GM19099 (cell line): ENCODE data around the gene CNN3.

Source experiments
- POLR2A ChIP-seq: IDR thresholded peaks from 3 replicates; pipeline ENCODE4 v1.6.1; 2011; ENCODE audit warnings: low read depth; ENCODE audit not compliant: insufficient read length; ENCODE audit errors: extremely low read depth

CNN3 gene

DNA sequence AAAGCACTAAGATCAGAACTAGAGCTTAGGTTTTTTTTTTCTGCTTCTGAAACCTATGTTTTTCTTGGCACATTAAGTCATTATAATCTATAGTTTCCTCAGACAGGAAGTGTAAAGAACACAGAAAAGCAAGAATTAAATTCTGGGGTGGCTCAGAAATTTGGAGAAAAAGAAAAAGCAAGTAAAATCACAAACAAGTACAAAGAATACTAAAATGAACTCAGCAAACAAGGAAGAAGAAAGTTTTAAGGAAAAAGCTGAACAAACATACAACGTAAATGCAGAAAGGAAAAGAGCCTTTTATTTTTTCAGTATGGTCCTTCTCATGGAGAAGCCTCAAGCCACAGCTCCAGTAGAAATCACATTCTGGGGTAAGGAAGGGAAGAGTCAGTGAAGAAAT lies 8.6 kb upstream of the CNN3 start:
- no peak for TF ChIP-seq POLR2A

DNA sequence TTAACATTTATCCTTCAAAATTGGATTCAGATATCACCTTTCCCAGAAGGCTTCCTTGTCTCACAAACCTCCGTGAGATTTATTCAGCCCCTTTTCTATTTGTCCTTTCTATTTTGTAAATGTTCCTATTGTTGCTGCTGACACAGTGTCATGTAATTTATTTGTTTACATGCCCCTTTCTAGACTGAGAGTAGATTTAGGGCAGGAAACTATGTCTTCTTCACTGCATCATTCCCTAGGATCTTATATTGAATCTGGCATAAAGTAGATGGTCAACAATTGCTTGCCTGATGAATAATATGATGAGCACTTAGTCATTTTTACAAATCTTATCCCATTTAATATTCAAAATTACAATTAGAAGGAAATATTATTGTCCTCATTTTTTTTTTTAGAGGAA lies 8.1 kb upstream of the CNN3 start:
- TF ChIP-seq POLR2A = no peak

DNA sequence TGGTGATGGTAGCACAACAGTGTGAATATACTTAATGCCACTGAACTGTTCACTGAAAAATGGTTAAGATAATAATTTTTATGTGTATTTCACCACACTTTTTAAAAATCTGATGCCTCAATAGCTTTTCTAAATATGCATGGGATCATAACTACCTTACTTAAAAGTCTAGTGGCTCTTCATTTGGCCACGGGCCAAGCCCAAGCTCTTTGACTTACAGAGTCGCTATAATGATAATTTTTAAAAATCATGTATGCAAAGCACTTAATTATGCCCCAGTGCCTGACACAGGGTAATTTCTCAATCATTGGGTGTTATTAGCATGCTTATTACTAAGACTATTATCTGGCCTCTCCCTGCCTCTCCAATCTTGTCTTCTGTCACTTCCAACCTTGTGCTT lies 7.6 kb upstream of the CNN3 start:
- TF ChIP-seq POLR2A = no peak

DNA sequence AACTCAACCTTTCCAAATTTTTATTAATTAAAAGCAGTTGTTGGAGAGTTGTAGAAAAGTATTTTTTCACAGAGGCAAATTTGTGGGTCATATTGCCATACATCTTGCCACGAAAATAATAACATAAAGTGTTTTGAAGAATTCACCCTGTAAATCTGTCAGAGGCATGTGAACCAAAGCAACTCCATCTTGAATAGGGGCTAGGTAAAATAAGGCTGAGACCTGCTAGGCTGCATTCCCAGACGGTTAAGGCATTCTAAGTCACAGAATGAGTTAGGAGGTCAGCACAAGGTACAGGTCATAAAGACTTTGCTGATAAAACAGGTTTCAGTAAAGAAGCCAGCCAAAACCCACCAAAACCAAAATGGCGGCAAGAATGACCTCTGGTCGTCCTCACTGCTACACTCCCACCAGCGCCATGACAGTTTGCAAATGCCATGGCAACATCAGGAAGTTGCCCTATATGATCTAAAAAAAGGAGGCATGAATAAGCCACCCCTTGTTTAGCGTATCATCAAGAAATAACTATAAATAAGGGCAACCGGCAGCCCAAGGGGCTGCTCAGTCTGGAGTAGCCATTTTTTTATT lies 4.4 kb upstream of the CNN3 start:
- no peak for TF ChIP-seq POLR2A

DNA sequence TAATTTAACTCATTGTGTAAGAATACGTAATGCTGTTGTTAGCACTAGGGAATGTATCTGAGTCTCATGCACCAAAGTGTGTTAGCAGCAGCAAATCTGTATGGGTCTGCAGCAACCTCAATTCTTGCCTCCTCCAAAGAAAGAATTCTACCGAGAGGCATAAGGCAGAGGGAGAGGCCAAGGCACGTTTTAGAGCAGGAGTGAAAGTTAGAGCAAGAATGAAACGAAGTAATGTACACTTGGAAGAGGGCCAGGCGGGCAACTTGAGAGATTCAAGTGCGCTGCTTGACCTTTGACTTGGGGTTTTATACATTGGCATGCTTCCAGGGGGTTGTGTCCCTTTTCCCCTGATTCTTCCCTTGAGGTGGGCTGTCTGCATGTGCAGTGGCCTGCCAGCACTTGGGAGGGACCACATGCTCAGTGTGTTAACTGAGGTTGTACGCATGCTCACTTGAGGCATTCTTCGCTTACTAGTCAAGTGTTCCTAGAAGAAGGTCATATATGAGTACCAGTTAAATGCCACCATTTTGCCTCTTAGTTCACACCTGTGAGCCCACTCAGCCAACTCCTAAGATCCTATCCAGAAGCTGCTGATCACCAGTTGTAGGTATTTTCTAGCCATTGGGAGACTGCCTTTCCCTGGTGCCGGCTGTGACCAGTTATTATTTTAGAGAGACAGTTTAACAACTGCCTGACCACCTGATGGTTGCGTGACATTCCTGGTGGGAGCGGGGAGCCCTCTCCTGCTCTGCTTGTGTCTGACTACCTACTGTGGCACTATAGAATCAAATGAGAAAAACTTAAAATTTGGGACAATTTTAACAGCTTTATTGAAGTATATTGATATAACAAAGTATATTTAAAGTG lies 2.7 kb upstream of the CNN3 start:
- no peak for TF ChIP-seq POLR2A

DNA sequence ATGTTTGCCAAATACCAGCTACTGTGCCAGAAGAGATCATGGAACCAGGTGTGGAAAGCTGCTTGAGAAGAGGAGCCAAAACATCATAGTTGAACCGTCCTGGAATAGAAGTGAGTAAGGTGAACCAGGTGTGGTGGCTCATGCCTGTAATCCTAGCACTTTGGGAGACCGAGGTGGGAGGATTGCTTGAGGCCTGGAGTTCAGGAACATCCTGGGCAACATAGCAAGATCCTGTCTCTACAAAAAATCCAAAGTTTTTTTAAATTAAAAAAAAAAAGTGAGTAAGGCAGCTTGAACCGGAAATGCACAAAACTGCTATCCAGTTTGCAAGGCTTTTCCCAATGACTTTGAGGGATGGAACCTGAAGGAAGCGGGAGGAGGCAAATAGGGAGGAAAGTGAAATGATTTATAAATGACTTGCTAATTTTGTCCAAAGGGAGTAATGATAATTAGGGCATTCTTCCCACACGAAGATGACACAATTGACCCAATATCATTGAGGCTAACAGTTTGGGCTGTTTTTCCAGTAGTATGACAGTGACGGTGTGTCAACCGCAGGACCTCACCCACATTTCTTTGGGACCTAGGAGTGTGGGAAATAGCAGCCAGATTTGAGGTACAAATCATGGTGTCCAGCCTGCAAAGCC lies 1.5 kb upstream of the CNN3 start:
- no peak for TF ChIP-seq POLR2A

DNA sequence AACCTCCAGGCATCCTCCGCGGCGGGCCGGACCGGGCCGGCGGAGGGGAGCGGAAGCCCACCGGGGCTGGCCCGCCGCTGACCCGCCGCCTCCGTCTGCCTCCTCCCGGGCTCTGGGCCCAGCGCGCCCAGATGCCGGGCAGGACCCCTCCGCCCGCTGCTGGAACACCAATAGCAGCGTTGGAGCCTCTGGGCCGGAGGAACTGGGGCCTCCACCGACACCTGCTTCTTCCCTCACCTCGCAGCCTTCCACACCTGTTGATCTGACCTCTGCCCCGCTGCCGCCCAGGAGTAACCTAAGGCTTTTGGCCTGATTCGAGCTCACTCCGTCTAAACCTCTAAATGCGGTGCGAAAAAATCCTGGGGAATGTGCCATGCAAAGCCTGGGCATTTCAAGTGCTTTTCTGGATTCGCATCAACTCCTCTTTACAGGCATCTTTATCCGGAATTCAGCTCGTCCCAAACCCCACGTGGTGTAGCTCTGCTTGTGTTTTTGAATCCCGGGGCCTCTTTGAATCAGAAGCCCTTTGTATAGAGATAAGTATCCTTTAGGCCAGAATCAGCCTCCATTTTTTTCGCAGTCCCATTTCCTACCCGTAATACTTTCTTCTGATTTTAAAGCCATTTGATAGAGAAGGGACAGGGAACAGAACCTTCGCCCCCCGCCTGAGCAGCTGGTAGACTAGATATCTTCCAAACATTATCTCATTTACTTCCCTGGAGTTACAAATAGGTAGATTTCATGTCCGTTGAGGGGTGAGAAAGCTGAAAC lies 680 bp upstream of the CNN3 start:
- no peak for TF ChIP-seq POLR2A

DNA sequence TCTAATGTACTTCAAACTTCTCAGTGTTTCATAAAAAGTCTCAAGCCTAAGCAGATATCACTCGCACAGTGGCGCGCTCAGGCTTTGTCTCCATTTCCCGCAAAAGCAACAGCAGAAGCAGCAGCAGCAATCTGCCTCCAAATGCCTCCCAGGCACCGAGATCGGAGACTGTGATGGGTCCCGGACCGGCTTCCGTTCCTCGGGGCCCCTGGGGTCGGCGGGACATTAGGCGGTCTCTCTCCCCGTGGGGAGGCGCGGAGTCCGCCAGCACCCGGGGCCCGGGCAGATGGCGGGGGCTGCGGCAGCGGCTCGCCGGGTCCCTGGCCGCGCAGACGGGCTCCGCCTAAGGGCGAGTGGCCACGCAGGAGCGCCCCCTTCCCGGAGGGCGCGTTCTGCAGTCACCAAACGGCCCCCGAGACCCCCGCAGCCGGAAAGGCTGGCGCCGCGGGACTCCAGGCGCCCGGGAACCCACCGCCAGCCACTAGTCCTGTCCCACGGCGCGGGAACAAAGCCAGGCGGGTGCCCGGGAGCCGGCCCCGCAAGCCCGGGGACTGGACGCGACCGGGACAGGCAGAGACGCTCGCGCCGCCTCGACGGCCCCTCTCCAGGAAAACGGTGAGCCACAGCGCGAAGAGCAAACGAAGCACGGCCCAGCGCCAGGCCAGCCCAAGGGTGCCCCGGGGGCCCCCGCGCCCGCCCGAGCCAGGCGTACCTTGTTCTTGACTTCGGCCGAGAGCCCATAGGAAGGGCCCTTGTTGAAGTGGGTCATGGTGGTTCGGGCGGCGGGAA lies 590 bp downstream of the CNN3 start:
- no peak for TF ChIP-seq POLR2A

DNA sequence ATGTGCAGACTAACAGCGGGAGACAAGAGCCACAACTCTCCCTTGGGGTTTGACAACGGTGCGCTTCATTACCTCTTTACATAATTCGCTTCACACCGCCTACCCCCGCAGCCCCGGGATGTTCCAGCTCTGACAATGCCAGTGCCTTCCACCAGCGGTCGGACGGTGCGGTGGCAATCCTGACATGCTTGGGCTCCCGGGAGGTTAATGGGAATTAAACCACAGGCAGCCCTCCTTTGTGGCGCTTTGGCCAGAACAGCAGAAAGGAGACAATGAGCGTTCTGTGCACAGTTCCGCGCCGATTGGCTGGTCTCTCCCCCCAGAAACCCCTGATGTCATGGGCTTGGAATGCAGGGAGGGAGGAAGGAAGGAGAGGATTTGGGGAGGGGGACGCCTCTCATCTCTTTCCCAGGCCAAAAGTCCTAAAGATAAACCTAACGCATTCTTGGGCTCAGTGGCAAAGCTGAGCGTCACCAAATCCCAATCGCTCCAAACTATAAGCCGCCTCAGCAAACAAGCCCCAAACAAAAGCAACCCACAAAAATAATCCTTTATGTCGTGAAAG lies 1.3 kb downstream of the CNN3 start:
- no peak for TF ChIP-seq POLR2A

DNA sequence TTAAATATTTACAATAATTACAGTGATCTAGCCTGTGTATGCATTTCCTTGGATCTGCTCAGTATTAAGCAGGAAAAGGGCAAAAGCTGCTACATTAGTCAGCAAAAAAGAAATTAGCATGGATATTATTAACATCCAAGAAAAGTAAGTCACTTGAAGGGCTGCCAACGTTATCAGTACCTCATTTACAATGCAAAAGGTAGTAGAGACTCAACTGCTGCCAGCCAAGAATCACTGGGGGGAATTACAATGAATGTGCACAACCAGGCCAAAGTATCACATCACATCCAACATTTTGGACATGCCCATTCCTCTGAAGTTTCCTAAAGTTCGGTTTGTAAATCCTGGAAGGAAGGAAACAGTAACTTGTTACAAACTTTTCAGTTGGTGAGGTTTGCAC lies 1.9 kb downstream of the CNN3 start:
- TF ChIP-seq POLR2A = no peak

DNA sequence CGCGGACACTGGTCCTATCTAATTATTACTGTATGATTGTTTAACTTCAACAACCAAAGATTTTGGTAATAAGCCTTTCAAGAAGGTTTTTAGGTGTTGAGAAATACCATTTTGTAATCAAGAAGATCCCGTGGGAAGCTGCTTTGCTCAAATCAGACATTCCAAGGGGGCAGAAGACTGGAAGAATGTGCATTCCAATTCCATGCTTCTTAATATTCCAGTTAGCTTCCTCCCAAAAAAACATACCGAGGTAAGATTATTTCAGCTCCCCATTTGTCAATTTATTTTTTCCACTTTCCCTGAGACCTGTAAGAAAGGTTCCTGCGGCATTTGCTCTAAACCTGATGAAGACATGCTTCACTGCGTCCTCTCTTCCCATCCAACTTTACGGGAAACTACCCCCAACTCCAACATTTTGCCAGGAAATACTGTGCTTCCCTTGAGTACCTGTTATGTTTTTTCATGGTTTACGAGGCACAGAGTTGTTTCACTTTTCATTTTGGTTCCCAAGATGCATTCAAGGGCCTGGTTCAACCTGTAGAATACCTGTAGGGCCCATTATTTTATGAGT lies 4.1 kb downstream of the CNN3 start:
- no peak for TF ChIP-seq POLR2A

DNA sequence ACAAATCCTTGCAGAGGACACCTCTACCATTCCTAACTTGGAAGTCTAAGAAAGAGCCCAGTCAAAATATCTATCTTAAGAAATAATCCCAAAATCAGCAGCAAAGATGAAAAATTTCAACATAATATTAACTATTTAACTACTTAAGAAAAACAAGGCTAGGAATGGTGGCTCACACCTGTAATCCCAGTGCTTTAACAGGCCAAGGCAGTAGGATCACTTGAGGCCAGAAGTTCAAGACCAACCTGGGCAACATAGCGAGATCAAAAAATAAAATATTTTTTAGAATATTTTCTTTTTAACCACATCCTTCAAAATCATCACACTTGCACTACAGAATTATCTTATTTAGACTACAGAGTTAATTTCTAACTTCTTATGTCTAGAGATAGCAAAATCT lies 4.9 kb downstream of the CNN3 start:
- TF ChIP-seq POLR2A = no peak

DNA sequence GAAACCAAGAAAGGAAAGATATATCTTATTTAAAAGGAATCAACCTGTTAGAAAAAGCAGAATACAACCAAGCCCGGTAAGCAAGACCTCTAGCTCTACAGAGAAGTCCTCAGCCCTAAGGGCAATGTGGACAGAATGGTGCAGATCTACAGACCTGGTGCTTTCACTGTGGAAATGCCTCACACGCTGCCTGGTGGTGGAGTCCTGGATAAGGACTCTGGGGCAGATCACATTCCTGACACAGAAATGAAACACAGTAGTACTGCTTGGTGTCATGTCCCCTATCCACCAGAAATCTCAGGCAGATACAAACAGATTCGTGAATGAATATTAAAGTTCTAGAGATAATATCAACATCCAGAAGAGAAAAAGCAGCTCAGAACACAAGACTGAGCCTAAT lies 6.8 kb downstream of the CNN3 start:
- TF ChIP-seq POLR2A = no peak

DNA sequence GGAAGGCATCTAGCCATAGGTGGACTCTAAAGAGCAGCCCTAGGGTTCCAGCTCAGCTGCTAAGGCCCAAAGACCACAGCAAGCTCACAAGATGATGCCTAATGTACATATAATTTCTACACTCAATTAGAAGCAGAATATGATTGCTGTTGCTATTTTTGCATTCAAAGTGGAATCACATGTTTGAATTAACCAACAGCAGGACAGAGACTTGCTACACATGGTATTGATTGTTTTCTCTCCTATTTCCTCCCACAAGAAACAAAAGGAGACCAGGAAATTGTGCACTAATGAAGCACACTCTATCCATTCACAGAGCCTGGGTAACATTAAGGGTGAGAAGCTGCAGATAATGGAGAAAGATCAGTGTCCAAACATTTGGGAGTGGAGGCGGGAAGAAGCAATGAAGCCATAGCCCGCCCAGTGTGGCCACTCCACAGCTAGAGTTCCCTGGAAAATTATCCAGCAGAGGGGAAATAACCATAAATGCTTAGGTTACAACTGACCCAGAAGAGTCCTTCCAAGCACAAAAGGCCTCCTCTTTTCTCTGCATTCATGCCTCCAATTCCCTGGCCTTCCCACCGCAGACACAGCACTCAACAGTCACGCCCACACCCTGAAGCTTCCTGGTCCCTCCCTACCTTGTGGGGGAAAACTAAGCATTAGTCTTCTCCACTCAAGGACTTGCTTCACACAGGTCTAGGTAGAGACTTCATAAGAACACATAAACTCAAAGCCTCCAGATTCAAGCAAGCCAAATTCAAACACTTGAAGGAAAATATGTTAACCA lies 7.5 kb downstream of the CNN3 start:
- no peak for TF ChIP-seq POLR2A

DNA sequence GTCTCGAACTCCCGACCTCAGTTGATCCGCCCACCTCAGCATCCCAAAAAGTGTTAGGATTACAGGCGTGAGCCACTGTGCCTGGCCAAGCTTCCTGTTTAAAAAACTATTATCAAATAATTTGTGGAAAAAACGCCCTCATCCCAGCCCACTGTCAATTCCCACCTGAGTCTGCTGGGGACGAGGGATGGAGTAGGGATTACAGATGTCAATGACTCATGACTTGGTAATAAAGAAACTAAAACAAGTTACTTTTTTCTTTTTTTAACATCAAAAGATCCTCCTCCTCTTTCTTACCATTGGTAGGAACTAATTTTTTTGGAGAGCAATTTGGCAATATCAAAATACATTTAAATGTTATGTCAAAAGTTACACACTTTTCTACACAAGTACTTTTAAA lies 9.7 kb downstream of the CNN3 start:
- no peak for TF ChIP-seq POLR2A
